HS-5 (cell line): Measurements from ENCODE around the gene GJD3.

Experiments
- DNase-seq: peaks from one replicate; pipeline ENCODE4 v3.0.0-alpha.2; 2012; ENCODE audit warnings: low read depth

The GJD3 gene

GRCh38 chr17:40322358-40323315 lies 41.9 kb downstream of the GJD3 start:
- no peak for DNase-seq

- DNase-seq: no peak
Measured at GRCh38 chr17:40321961-40322357, 42.6 kb downstream of the GJD3 start.

- no peak for DNase-seq
Measured at GRCh38 chr17:40321524-40321929, 43.0 kb downstream of the GJD3 start.

GRCh38 chr17:40320756-40321523 lies 43.6 kb downstream of the GJD3 start:
- no peak for DNase-seq

- no peak for DNase-seq
Measured at GRCh38 chr17:40319651-40320540, 44.6 kb downstream of the GJD3 start.

GRCh38 chr17:40318830-40319391 lies 45.6 kb downstream of the GJD3 start:
- no peak for DNase-seq

GRCh38 chr17:40317880-40318829 lies 46.4 kb downstream of the GJD3 start:
- peak; percentile 70 for DNase-seq

- no peak for DNase-seq
Measured at GRCh38 chr17:40317345-40317873, 47.1 kb downstream of the GJD3 start.

- no peak for DNase-seq
Measured at GRCh38 chr17:40316571-40317344, 47.8 kb downstream of the GJD3 start.

- no peak for DNase-seq
Measured at GRCh38 chr17:40315678-40316570, 48.6 kb downstream of the GJD3 start.

- no peak for DNase-seq
Measured at GRCh38 chr17:40315206-40315605, 49.3 kb downstream of the GJD3 start.

GRCh38 chr17:40314584-40314956 lies 50.0 kb downstream of the GJD3 start:
- peak; percentile 92 for DNase-seq

- no peak for DNase-seq
Measured at GRCh38 chr17:40313668-40314583, 50.6 kb downstream of the GJD3 start.
